NB4 (cell line): ENCODE results near the gene CLCA4.

ENCODE experiments used
- DNase-seq: peaks from one replicate; pipeline ENCODE4 v3.0.0; 2010; ENCODE audit warnings: low read depth
- H3K4me3 ChIP-seq: one replicate; pipeline ENCODE4 v1.5.1; 2011; ENCODE audit warnings: mild to moderate bottlenecking, low read depth, low read length, moderate library complexity
- MAX ChIP-seq: IDR thresholded peaks from 2 replicates; pipeline ENCODE4 v1.6.1; 2011; ENCODE audit warnings: low read depth, low read length
- MYC ChIP-seq: IDR thresholded peaks from 2 replicates; pipeline ENCODE4 v1.6.1; 2011; ENCODE audit warnings: low read depth, low read length
- POLR2A ChIP-seq: IDR thresholded peaks from 2 replicates; pipeline ENCODE4 v1.6.1; 2011; ENCODE audit warnings: mild to moderate bottlenecking; ENCODE audit not compliant: insufficient read length; ENCODE audit errors: extremely low read depth
- TF ChIP-seq, protein P1 (sequence below): IDR thresholded peaks from one replicate; pipeline ENCODE4 v1.5.1; 2012; ENCODE audit warnings: low read depth, low read length

The CLCA4 gene

DNA sequence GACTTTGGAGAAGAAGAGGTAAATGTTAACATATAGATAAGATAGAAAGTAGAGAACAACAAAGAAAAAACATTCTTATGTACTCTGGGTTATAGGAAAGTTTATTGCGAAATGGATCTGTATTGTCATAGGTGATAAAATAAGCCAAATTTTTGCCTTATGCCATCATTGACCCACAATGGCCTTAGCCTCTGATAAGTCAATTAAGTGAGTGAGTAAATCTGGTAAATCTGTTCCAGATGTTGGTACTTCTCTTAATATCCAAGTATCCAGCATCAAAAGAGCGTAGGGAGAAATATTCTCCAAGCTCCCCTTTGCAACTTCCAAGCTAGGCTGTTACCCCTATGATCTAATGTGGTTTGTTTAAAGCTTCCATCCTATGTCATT lies 38.3 kb upstream of the CLCA4 start:
- no peak overlapping the region for H3K4me3 ChIP-seq
- TF ChIP-seq POLR2A = no peak
- TF ChIP-seq, protein P1, sequence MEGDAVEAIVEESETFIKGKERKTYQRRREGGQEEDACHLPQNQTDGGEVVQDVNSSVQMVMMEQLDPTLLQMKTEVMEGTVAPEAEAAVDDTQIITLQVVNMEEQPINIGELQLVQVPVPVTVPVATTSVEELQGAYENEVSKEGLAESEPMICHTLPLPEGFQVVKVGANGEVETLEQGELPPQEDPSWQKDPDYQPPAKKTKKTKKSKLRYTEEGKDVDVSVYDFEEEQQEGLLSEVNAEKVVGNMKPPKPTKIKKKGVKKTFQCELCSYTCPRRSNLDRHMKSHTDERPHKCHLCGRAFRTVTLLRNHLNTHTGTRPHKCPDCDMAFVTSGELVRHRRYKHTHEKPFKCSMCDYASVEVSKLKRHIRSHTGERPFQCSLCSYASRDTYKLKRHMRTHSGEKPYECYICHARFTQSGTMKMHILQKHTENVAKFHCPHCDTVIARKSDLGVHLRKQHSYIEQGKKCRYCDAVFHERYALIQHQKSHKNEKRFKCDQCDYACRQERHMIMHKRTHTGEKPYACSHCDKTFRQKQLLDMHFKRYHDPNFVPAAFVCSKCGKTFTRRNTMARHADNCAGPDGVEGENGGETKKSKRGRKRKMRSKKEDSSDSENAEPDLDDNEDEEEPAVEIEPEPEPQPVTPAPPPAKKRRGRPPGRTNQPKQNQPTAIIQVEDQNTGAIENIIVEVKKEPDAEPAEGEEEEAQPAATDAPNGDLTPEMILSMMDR = no peak
- no peak for DNase-seq

DNA sequence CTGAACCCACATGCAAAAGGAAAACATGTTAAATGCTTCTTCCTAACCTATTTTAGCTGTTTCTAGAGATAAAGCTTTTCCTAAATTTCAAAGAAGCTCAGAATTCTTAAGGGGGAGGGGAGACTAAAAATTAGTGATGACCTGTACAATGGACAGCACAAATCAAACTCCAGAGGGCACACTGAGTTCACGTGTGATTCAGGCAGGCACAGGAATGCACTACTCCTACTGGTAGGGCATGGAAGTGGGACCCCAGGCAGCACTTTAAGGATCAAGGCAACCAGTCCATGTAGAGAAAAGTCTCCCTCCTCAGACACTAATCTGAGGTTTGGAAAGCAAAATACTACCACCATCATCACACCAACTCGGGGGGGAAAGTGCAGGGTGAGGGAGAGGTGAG lies 31.3 kb upstream of the CLCA4 start:
- H3K4me3 ChIP-seq = no peak overlapping the region
- peak; percentile 26 for DNase-seq
- no peak for TF ChIP-seq POLR2A
- TF ChIP-seq MAX = no peak
- TF ChIP-seq MYC = no peak
- TF ChIP-seq, protein P1 = no peak

DNA sequence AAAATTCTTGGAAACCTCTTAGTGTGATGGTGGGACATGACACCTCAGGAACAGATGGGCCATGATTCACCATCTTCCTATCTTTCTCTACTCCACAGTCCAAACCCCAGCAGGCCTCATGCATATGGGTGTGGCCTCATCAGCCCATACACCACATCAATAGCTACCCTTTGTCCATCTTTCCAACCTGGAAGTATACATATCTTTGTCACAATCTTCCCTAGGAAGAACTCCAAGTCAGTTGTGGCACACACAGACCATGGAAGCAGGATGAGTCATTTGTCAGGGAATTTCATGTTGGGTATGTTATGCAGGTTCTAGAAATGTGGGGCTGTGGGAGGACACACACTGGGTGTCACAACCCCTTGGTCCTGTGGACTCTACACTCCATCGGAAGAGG lies 30.5 kb upstream of the CLCA4 start:
- no peak for DNase-seq
- TF ChIP-seq MAX (no peak), POLR2A (no peak), MYC (no peak)
- TF ChIP-seq, protein P1 = no peak
- H3K4me3 ChIP-seq = no peak overlapping the region

DNA sequence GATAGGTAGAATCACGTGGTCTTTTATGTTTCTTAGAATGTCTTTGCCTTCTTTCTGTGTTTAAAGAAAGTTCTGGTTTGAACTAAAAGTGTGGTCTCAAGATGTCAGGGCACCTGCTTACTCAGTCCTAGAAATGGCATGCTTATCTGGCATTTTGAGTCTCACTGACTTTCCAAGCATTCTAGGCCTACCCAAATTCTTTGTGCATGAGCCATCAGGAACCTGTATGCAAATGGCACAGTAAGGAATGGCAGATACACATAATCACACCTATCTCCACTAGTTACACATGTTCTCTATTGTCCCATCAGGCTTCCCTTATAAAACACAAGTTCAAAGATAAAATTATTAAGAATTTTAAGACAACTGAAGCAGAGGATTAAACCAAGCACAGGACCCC lies 29.5 kb upstream of the CLCA4 start:
- DNase-seq = no peak
- TF ChIP-seq MAX (no peak), MYC (no peak), POLR2A (no peak)
- TF ChIP-seq, protein P1 = no peak
- no peak overlapping the region for H3K4me3 ChIP-seq

GRCh38 chr1:86520789-86521521 lies 25.9 kb upstream of the CLCA4 start:
- H3K4me3 ChIP-seq = no peak overlapping the region
- DNase-seq = no peak
- TF ChIP-seq, protein P1 = no peak

GRCh38 chr1:86521522-86521891 lies 25.4 kb upstream of the CLCA4 start:
- H3K4me3 ChIP-seq = no peak overlapping the region
- TF ChIP-seq, protein P1 = no peak
- TF ChIP-seq MAX = no peak
- DNase-seq = no peak
